LNCAP (cell line): ENCODE measurements around the gene ATP8A1.

Experiments used
- TF ChIP-seq, protein P1 (sequence below): fragments of 450-650 bp; IDR thresholded peaks from 2 replicates; pipeline ENCODE4 v1.5.1; 2017; ENCODE audit warnings: mild to moderate bottlenecking

The ATP8A1 gene

GRCh38 chr4:42655269-42655637, 1.7 kb downstream of the ATP8A1 start:
- TF ChIP-seq, protein P1, sequence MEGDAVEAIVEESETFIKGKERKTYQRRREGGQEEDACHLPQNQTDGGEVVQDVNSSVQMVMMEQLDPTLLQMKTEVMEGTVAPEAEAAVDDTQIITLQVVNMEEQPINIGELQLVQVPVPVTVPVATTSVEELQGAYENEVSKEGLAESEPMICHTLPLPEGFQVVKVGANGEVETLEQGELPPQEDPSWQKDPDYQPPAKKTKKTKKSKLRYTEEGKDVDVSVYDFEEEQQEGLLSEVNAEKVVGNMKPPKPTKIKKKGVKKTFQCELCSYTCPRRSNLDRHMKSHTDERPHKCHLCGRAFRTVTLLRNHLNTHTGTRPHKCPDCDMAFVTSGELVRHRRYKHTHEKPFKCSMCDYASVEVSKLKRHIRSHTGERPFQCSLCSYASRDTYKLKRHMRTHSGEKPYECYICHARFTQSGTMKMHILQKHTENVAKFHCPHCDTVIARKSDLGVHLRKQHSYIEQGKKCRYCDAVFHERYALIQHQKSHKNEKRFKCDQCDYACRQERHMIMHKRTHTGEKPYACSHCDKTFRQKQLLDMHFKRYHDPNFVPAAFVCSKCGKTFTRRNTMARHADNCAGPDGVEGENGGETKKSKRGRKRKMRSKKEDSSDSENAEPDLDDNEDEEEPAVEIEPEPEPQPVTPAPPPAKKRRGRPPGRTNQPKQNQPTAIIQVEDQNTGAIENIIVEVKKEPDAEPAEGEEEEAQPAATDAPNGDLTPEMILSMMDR, result no peak

DNA sequence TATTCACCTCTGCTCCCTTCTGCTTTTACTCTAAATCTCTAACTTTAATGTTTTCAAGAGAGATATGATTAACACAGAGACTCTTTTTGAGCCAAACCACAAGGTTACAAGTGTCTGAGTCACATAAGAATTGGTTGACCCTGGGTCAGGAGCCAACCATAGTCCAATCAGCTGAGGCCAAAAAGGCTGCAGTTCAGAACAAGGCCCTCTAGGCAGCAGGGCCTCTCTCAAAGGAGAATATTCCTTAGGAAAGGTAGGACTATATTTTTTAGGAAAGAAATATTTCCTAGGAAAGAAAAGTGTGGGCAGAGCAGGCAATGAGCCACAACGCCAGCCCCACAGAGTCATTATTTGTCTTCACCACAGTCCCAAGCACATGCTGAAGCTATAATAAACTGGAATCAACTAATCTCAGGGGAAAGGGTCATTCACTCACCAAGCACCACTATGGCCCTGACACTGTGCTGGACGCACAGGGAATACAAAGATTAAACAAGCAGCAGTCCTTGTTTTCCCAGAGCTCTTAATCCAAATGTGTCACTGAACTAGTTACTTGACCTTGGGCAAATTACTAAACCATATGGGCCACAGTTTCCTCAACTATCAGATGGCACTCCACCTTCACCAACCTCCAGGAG, 2.2 kb downstream of the ATP8A1 start:
- TF ChIP-seq, protein P1, result no peak

DNA sequence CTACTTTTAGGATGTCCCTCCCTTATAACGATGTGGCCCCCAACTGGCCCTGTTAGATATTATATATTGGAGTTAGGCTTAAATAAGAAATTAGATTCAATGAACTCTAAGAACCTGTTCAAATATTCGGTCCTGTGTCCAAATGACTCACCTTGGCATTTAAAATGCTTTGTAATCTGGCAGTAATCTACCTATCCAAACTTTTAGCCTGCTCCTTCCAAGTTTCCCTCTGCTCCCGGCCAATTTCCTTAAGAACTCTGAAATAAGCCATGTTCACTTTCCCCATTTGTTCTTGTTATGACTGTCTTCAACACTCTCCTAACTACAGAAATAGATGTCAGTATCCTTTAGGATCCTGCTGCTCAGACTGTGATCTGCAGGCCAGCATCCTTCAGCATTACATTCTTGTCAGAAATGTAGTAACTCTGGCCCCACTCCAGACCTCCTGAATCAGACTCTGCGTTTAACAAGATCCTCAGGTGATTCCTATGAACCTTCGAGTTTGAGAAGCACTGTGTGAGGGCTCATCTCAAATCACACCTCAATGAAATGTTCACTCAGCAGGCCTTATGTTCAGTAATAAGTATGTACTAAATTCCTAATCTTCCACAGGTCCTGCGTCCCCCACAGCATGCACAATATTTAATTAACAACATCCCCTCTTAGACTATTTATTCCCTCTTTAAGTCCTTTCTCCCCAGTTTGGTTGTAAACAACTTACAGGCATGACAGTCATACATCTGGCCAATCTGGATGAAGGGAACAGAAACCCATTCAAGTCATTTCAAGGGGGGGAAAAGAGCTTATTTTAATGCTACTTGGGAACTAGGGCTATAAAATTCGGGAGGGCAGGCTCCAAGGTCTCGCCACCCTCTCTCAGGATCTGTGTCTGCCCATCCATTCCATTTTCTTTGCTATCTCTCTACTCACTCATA, 3.0 kb downstream of the ATP8A1 start:
- TF ChIP-seq, protein P1, result no peak

DNA sequence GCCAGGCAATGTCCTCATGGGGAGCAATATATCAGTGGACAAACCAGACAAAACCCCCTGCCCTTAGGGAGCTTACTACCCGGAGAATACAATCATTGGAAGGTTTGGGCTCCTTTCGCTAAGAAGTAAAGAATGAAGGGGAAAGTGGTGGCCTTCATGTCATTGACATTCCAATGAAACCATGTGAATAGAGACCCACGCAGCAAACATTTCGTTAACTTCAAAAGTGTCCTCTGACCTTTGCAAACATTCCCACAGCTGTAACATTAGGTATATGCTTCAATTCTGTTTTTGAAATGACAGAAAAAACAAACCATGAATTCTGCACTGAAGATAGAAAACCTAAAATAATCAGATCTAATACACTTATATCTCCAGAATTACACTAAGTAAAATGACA, 7.0 kb downstream of the ATP8A1 start:
- TF ChIP-seq, protein P1, result no peak

DNA sequence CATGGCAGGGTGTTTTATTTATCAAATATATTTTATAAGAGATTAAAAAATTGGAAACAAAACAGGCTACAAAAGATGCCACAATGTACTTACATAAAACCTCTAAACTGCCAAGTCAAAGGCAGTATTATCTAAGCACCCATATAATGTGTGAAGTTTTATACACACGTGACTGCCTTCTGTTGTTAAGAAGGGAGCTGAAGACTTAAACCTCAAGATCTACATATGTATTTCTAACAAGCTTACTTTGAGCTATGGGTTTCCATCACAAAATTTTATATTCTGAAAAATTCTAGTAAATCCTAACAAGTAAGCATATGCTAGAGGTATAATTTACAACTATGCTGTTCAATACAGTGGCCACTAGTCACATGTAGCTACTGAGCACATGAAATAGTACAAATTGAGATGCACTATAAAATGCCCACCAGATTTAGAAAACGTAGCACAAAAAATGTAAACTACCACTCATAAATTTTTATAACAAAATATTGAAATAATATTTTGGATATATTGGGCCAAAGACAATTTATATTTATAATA, 9.8 kb downstream of the ATP8A1 start:
- TF ChIP-seq, protein P1, result no peak

DNA sequence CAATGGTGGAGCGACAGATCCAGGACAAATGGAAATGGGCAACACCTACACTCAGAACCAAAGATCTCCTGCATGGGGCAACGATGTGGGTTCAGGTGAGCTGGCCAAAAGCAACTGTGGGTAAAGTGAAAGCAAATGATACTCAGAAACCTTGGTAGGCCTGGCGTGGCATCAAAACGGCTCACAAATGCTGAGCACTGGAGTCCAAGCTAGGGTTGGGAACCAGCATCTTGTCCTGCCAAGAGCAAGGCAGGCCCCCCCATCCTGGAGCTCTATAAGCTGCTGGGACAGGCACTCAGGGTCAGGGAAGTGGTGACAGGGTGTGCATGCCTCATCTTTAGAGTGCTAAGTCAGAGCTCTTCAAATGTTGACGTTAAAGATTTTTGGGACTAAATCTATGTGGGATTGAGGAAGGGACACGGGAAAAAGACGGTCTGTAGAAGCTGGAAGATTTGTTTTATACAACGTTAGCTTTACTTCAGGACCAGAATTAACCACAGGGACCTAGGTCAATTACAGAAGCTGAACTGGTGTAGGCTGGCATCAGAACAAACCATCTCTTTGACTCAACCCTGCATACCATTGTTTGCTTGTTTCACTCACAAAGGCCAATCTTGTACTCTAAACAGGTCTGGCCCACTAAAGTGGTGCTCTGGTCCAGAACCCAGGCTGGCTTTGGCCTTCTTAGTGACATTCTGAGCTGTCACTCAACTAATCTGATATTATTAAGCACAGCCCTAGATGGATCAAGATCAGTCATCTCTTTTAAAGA, 10.7 kb downstream of the ATP8A1 start:
- TF ChIP-seq, protein P1, result no peak

- TF ChIP-seq, protein P1, result no peak
Observed at GRCh38 chr4:42644897-42645296, 12.0 kb downstream of the ATP8A1 start.
